T-helper 2 cell treated with Interferon-gamma antibody and Interleukin-4, amounts not matched to agents 5 μg/mL and 100 μg/mL, for 36 hours (primary cell): ENCODE results near the gene TSHB.

ENCODE experiments used
- DNase-seq: peaks from one replicate; pipeline ENCODE4 v3.0.0; 2021; ENCODE audit warnings: low spot score
- H3K27ac Mint-ChIP-seq: one replicate; pipeline ENCODE4 v1.8.0; 2021; ENCODE audit warnings: mild to moderate bottlenecking, mixed read lengths
- H3K27me3 Mint-ChIP-seq: one replicate; pipeline ENCODE4 v1.8.0; 2021; ENCODE audit warnings: low read depth, mixed read lengths
- H3K36me3 Mint-ChIP-seq: one replicate; pipeline ENCODE4 v1.8.0; 2021; ENCODE audit warnings: low read depth, mixed read lengths
- H3K4me1 Mint-ChIP-seq: one replicate; pipeline ENCODE4 v1.8.0; 2021; ENCODE audit warnings: low read depth, mixed read lengths
- H3K4me3 Mint-ChIP-seq: one replicate; pipeline ENCODE4 v1.8.0; 2022; ENCODE audit warnings: mild to moderate bottlenecking, moderate library complexity, mixed read lengths
- H3K9me3 Mint-ChIP-seq: one replicate; pipeline ENCODE4 v1.8.0; 2021; ENCODE audit warnings: mixed read lengths

The TSHB gene

DNA sequence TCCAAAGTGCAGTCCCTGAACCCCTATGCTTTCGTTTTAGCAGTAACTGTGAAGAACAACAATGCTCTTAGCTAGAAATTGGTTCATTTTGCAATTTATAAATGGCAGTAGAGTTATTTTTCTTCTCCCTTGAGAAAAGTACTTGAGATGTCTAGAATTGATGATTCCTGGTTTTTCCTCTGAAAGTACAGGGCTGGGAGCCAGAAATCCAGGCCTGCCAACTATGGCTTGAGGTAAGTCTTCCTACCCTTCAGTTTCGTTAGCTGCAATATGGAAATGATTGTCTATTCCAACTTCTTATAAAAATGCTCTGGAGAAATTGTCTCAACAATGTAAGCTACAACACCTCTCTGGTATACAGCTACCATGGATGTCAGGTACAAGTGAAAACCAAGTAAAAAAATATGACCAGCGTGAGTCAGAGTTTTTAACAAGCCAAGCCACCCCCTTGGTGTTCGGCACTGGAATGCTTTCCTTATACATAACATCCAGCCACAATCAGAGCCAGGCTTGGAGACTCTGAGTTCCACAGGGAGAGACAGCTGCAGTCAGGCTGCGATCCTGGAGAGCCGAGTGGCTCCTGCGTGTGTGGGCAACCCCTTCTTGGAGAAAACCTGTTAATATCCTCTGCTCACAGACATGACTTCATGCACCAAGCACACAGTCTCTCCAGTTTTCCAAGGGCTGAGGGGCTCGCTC, 37.7 kb downstream of the TSHB start:
- H3K4me1 Mint-ChIP-seq, result peaks cover 48% of the 10 kb centered on the region
- H3K27ac Mint-ChIP-seq, result no peak overlapping the region
- peaks cover 14% of the 10 kb centered on the region for H3K36me3 Mint-ChIP-seq
- peaks cover 2% of the 10 kb centered on the region for H3K27me3 Mint-ChIP-seq
- peaks cover 16% of the 10 kb centered on the region for H3K9me3 Mint-ChIP-seq
- no peak overlapping the region for H3K4me3 Mint-ChIP-seq
- DNase-seq, result no peak

DNA sequence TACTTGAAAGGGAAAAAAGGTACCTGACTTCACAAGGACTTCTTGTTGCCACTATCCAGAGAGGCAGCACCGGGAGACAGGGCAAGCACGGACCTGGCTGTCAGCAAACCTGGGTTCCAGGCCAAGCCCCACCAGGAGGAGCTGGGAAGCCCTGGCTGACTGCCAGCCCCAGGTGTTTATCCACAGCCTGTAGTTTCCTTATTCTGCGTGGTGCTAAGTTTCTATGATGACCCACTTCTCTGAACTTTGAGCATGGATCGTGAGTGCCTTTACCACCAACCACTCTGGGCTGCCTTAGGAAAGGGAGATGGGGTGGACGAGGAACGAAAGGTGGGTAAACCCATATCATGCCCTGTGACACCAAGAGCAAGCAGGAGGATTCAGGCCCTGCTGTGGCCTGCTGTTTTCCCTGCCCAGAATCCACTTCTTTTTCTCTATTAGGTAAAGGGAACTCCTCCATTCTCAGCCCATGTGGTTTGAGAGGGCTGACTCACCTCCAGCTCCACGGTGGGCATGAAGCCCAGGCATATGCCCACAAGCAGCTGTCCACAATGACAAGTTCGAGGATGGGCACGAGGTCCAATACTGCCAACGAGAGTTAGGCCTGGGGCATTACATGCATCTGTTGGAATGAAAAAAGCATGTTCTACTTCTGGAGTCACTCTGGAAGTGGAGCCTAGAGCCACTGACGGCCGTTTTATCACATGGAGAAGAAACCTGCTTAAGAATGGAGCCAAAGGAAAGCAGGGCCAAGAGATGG, 39.4 kb downstream of the TSHB start:
- peaks cover 6% of the 10 kb centered on the region for H3K9me3 Mint-ChIP-seq
- H3K4me1 Mint-ChIP-seq, result peaks cover 39% of the 10 kb centered on the region
- no peak overlapping the region for H3K27ac Mint-ChIP-seq
- H3K27me3 Mint-ChIP-seq, result peaks cover 2% of the 10 kb centered on the region
- DNase-seq, result no peak
- H3K36me3 Mint-ChIP-seq, result peaks cover 9% of the 10 kb centered on the region
- H3K4me3 Mint-ChIP-seq, result no peak overlapping the region

DNA sequence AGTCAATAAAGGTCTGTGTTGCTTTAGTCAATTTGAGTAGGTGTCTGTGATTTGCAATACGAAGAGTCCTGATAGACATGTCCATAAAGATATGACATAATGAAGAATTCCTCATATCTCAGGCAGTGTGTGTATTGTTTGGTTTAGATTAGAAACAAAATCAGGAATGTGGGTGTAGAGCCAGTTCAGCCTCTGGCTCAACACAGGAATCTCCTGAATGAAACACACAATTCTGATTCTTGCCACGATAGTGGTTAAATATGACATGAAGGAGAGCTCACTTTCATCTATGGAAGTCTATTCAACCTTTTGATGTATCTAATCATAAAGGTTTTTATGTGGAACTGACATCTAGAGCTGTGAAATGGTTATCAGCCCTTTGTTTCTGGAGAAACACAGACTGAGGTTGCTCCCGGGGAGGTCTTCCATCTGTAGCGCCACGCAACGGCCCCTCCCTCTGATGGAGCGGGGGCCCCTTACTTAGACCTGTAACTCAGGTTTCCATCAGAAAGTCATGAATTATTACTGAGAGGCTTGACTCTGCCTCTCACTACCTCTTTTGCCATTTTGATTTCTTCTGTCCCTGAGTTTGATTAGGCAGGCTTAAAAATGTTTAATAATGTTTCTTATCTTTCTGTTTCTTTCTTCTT, 40.2 kb downstream of the TSHB start:
- no peak overlapping the region for H3K27ac Mint-ChIP-seq
- no peaks in the 10 kb centered on the region for H3K9me3 Mint-ChIP-seq

DNA sequence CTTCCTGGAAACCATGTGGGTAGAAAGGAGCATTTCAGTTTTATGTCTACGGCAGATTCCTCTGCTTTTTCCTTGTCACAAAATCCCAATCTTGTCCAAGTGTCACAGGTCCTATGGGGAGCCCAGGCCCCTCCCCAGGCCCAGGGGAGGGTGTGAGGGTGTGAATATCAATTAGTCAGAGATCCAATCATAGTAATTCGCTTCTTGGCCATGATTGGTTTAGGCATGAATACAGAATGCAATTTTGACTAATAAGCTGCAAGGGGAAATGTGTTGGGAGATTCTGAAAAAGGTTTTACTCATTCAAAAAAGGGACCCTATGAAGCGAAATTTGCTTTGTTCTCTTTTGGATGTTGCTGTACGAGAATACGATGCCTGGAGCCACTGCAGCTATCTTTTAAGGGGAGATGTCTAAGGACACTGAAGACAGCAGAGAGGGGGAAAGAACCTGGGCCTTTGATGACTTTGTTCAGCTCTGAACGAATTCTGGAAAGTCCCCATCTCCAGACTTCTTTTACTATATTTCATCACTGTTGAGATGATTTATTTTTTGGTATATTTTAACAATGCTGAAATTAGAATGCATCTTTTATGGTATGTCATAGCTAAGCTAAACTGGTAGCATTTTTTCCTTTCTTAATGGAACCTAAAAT, 41.5 kb downstream of the TSHB start:
- Mint-ChIP-seq H3K9me3 (no peaks in the 10 kb centered on the region), H3K4me3 (no peak overlapping the region), H3K27ac (no peak overlapping the region), H3K27me3 (peaks cover 8% of the 10 kb centered on the region), H3K4me1 (peaks cover 25% of the 10 kb centered on the region), H3K36me3 (no peaks in the 10 kb centered on the region)
- no peak for DNase-seq

More for the DNA sequence above, 40.2 kb downstream of the TSHB start:
- Mint-ChIP-seq H3K4me1 (peaks cover 31% of the 10 kb centered on the region), H3K27me3 (peaks cover 2% of the 10 kb centered on the region), H3K36me3 (peaks cover 4% of the 10 kb centered on the region), H3K4me3 (no peak overlapping the region)
- DNase-seq, result no peak

DNA sequence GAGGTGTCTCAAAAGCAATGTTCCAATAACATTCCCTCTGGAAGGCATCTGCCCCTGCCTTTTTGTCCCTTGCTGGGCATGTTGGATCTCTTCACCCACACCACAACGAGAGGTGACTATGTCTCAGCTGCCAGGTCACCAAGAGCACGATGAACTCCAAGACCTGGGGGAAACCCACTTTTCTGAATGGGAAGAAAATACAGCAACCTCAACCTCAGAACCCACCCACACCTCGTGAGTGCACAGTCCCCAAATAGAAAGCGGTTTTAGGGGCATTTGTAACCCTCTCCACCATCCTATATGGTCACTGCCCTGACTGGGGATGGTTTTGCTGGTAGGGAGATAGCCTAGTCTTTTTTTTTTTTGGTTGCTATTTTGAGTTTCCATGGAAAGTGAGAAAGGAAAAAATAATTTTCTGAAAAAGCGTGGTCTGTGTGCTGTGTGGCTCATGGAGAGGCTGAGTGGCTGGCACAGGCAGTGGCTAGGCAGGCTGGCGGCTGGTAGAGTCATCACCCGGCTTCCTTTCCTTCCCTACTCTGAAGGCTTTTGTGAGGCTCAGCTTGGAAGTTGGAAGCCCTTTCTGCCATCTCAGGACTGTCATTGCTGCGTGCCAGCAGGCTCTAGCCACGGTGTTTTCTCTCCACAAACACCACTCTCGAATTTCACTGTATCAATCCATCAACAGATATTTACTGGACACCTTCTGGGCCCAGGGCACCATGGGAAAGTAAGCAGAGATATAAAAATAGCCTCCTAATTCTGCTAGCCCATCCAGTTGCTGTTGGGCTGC, 43.9 kb downstream of the TSHB start:
- no peaks in the 10 kb centered on the region for H3K9me3 Mint-ChIP-seq
- no peak overlapping the region for H3K4me3 Mint-ChIP-seq
- peak; percentile 15 for DNase-seq
- H3K36me3 Mint-ChIP-seq, result no peaks in the 10 kb centered on the region
- peaks cover 24% of the 10 kb centered on the region for H3K4me1 Mint-ChIP-seq
- no peak overlapping the region for H3K27ac Mint-ChIP-seq
- peaks cover 14% of the 10 kb centered on the region for H3K27me3 Mint-ChIP-seq

DNA sequence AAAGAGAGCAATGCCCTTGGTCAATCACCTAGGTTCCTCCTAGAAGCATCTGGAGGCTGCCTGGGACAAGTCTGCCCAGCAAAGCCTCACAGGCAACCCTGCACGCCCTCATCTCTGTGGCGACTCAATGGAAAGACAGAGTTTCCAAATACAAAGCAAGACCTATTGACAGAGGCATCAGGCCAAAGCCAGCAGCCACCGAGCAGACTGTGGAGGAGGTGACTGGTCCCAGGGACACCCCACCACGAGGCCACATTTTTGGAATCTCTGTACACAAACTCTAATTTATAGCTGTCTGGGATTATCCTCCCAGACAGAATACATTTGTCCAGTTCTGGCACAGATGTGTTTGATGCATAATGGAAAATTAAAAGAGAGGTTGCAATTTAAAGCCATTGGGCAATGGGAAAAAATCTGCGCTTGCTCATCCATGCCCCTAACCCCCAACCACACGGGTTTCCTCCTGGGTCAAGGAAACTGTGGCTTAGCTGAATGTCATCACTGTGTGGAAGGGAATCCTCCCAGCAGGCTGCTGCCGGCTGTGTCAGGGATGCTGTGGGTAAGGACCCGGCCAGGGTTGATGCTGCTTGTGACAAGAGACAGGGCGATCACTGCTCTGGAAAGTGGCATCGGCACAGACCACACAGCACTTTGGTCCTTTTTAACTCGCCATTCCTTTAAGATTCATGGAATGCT, 45.4 kb downstream of the TSHB start:
- Mint-ChIP-seq H3K4me3 (no peak overlapping the region), H3K9me3 (no peaks in the 10 kb centered on the region), H3K36me3 (no peaks in the 10 kb centered on the region), H3K27me3 (peaks cover 18% of the 10 kb centered on the region), H3K4me1 (peaks cover 20% of the 10 kb centered on the region), H3K27ac (no peak overlapping the region)
- no peak for DNase-seq

DNA sequence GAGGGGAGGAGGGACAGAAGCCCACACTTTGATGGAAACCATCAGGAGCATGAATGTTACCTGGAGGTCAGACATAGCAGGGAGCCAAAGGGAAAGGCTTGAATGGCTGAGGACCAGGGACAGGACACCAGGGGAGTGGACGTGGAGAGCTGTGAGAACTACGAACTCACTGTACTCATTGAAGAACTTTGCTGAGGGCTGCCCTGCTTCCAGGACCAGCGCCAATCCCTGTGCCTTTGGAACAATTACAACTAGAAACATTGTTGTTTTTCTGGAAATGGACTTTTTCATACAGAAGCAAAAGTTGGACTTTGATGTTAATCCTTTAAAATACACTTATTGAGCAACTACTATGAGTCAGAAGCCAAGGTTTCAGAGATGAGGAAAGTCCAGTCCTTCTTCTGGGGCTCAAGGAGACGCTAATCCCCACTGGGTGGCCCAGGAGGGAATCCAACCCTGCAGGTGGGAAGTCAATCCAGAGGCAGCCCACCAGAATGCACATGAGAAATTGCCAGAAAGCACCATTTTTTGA, 46.8 kb downstream of the TSHB start:
- Mint-ChIP-seq H3K4me3 (no peak overlapping the region), H3K27me3 (peaks cover 16% of the 10 kb centered on the region), H3K36me3 (no peaks in the 10 kb centered on the region), H3K27ac (no peak overlapping the region), H3K4me1 (peaks cover 11% of the 10 kb centered on the region), H3K9me3 (no peaks in the 10 kb centered on the region)
- DNase-seq, result no peak

DNA sequence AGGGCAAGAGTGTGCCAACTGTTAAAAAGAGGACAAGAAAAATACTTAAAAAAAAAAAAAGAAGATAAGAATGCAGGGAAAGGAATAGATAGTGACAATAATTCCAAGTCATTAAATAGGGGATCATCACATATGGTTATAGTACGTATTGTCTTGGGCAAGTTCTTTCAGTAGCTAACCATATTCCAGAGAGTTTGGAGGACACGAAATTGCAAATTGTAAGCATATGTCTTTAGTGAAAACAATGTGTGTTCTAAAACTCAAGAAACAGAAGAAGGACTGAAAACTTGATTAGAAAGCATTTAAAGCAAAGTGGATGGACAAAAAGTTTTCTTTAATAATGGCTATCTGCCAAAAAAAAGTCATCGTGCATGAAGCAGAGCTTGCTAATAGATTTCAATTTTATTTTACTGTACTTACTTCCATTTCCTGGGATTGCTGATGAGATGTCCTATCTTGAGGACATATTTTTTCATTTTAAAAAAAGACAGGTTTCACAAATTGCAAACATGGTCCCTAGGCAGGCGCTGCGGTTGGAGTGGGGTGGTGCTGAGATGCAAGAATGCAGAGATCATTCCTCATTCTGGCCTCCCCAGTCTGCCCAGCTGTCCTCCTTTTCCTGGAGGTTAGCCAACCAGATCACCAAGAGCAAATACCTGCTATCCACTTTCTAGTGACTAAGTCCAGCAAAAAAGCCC, 47.8 kb downstream of the TSHB start:
- no peak overlapping the region for H3K27ac Mint-ChIP-seq
- peaks cover 17% of the 10 kb centered on the region for H3K27me3 Mint-ChIP-seq
- H3K9me3 Mint-ChIP-seq, result no peaks in the 10 kb centered on the region

DNA sequence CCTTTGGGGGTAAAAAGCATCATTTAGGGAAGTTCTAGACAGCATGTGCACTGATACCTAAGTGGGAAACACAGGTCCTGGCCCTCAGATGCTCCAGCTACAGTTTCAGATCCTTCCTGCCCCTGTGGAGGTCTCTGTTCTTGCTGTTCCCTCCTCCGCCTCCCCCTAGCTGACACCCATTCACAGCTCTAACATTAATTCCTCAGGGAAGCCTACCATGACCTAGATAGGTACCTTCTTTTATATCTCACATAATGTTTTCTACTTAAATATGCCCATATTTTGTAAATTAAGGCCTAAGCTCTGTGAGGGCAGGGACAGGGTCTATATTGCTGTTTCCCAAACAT, 48.3 kb downstream of the TSHB start:
- Mint-ChIP-seq H3K4me3 (no peak overlapping the region), H3K27ac (no peak overlapping the region), H3K4me1 (peaks cover 3% of the 10 kb centered on the region), H3K27me3 (peaks cover 20% of the 10 kb centered on the region), H3K9me3 (no peaks in the 10 kb centered on the region), H3K36me3 (no peaks in the 10 kb centered on the region)
- no peak for DNase-seq

More for the DNA sequence above, 47.8 kb downstream of the TSHB start:
- H3K36me3 Mint-ChIP-seq, result no peaks in the 10 kb centered on the region
- DNase-seq, result no peak
- peaks cover 6% of the 10 kb centered on the region for H3K4me1 Mint-ChIP-seq
- H3K4me3 Mint-ChIP-seq, result no peak overlapping the region

DNA sequence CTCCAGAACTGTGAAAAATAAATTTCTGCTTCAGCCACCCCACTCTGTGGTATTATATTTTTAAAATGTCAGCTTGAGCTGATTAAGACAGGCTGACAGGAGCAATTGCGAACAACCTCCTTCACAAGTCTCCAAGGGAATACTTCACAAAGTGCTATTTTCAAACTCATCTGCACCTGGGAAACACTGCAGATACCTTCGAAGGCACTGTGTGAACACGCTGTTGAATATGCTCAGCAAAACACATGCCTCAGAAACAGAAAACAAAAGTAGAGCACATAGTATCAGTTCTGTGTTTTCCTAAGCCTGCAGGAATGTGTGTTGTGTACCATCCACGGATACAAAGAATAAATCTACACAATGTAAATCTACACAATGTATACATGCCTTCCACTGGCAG, 49.1 kb downstream of the TSHB start:
- Mint-ChIP-seq H3K27me3 (peaks cover 24% of the 10 kb centered on the region), H3K9me3 (no peaks in the 10 kb centered on the region), H3K4me3 (no peak overlapping the region), H3K27ac (no peak overlapping the region), H3K36me3 (no peaks in the 10 kb centered on the region), H3K4me1 (no peaks in the 10 kb centered on the region)
- DNase-seq, result no peak

DNA sequence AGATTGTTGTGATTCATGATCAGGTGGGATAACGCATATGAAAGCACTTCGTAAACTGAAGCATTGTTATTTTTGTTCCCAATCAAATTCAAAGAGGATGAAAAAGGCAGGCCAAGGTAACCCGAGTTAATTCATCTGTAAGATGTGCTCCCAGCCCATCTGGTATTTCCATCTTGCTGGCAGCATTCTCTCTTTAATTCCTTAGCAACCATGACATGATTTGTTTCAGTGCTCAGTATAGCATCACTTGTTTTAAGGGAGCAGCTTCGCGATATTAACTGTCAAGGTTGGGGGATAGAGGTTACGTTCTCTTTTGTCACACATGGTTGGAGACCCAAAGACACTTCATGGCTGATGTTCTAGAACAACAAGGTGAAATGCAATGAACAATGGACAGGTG, 53.3 kb downstream of the TSHB start:
- H3K27me3 Mint-ChIP-seq, result peaks cover 29% of the 10 kb centered on the region
- H3K4me3 Mint-ChIP-seq, result no peak overlapping the region
- no peak for DNase-seq
- H3K27ac Mint-ChIP-seq, result no peak overlapping the region
- no peaks in the 10 kb centered on the region for H3K36me3 Mint-ChIP-seq
- H3K4me1 Mint-ChIP-seq, result peaks cover 4% of the 10 kb centered on the region
- no peaks in the 10 kb centered on the region for H3K9me3 Mint-ChIP-seq
